Measurements from ENCODE around the gene SP9.

Gene SP9

GRCh38 chr2:174343623-174344455 lies 9.1 kb downstream of the SP9 start:
- TF ChIP-seq REST (IDR thresholded peaks at IDR 0.05; ENCODE audit: insufficient read depth in 1 of 2, low read depth in 2 of 2, low read length in 2 of 2) (no peak), FOXP2 (optimal IDR thresholded peaks at IDR 0.05; ENCODE audit: borderline replicate concordance, extremely low read depth, extremely low read length, insufficient read depth) (no peak), POLR2AphosphoS5 (IDR thresholded peaks at IDR 0.05; ENCODE audit: low read depth, low read length) (no peak), TAF1 (IDR thresholded peaks at IDR 0.05; ENCODE audit: borderline replicate concordance, insufficient read depth, low read length) (no peak), SIN3A (IDR thresholded peaks at IDR 0.05; ENCODE audit: borderline replicate concordance, insufficient read depth, low read length) (no peak)

- no peak for TF ChIP-seq FOXP2 (optimal IDR thresholded peaks at IDR 0.05; ENCODE audit: borderline replicate concordance, extremely low read depth, extremely low read length, insufficient read depth)
- no peak for TF ChIP-seq SIN3A (IDR thresholded peaks at IDR 0.05; ENCODE audit: borderline replicate concordance, insufficient read depth, low read length)
- no peak for TF ChIP-seq POLR2AphosphoS5 (IDR thresholded peaks at IDR 0.05; ENCODE audit: low read depth, low read length)
- TF ChIP-seq TAF1 (IDR thresholded peaks at IDR 0.05; ENCODE audit: borderline replicate concordance, insufficient read depth, low read length) = no peak
- TF ChIP-seq REST (IDR thresholded peaks at IDR 0.05; ENCODE audit: insufficient read depth in 1 of 2, low read depth in 2 of 2, low read length in 2 of 2) = no peak
Measured at GRCh38 chr2:174344716-174345461, 10.1 kb downstream of the SP9 start.

- TF ChIP-seq FOXP2 (optimal IDR thresholded peaks at IDR 0.05; ENCODE audit: borderline replicate concordance, extremely low read depth, extremely low read length, insufficient read depth) = no peak
- no peak for TF ChIP-seq TAF1 (IDR thresholded peaks at IDR 0.05; ENCODE audit: borderline replicate concordance, insufficient read depth, low read length)
- TF ChIP-seq REST (IDR thresholded peaks at IDR 0.05; ENCODE audit: insufficient read depth in 1 of 2, low read depth in 2 of 2, low read length in 2 of 2) = no peak
- no peak for TF ChIP-seq POLR2AphosphoS5 (IDR thresholded peaks at IDR 0.05; ENCODE audit: low read depth, low read length)
- no peak for TF ChIP-seq SIN3A (IDR thresholded peaks at IDR 0.05; ENCODE audit: borderline replicate concordance, insufficient read depth, low read length)
Measured at GRCh38 chr2:174350018-174350417, 15.3 kb downstream of the SP9 start.

GRCh38 chr2:174350593-174351181 lies 15.9 kb downstream of the SP9 start:
- TF ChIP-seq REST (IDR thresholded peaks at IDR 0.05; ENCODE audit: insufficient read depth in 1 of 2, low read depth in 2 of 2, low read length in 2 of 2) (no peak), TAF1 (IDR thresholded peaks at IDR 0.05; ENCODE audit: borderline replicate concordance, insufficient read depth, low read length) (no peak), POLR2AphosphoS5 (IDR thresholded peaks at IDR 0.05; ENCODE audit: low read depth, low read length) (no peak), SIN3A (IDR thresholded peaks at IDR 0.05; ENCODE audit: borderline replicate concordance, insufficient read depth, low read length) (no peak), FOXP2 (optimal IDR thresholded peaks at IDR 0.05; ENCODE audit: borderline replicate concordance, extremely low read depth, extremely low read length, insufficient read depth) (no peak)

Data from PFSK-1 (cell line).